Measurements from ENCODE around the gene C5orf63.
"Not testable (repeated sequence)": the region's sequence is repeated elsewhere in the genome, so short reads cannot be mapped to it uniquely, and the experiment has no call there.

Gene C5orf63

DNA sequence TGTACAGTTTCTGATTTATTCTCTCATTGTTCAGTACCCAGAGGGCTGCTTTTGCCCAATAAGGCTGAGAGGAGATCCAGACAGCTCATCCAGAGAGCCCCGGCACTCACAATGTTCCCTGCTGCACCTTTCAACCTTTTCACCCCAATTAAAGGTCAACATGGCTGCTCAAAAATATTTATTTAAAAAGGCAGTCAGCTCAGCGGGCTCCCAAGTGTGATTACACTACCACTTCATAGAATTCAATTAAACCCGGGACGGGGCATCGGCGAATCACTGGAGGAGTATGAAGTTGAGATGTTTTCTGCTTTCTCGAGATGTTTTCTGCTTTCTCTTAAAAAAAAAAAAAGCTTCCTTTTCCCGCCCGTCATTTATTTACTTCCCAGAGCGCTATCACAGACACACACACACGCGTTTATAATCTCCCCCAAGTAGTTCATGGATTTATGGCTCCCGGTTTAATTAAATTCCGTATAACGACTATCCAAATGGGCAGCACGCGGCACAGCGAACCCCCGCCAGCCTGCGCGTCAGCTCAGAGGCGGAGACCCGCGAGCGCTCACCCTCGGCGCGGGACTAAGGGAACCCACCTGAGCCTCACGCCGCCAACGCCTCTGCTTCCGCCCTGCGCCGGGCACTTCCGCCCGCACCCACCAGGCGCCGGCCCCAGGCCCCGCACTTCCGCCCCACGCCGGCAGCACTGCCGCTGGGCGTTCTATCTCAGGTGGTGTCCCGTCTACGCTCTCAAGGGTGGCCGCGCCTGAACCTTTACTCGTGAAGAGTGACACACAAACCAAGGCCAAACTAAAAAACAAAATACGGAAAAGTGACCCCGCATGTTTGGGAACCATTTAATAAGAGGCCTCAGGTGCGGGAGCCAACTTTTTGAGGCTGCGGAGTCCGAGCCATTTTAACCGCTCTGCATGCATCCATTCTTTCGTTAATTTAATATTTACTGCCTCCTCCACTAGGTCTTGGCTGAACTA lies at the start of gene C5orf63:
TSS of gene C5orf63 (minus strand) at position 642 of the 986 bp plus-strand sequence. CDS start 14,507 bp downstream, outside the sequence.
- no peak for DNase-seq (ENCODE audit: insufficient read length, low spot score)
- TF ChIP-seq POLR2A (IDR thresholded peaks at IDR 0.05; ENCODE audit: low read depth, low read length) = peak; percentile 36; the same call in 1 of the 2 replicates
- no peak for FAIRE-seq

DNA sequence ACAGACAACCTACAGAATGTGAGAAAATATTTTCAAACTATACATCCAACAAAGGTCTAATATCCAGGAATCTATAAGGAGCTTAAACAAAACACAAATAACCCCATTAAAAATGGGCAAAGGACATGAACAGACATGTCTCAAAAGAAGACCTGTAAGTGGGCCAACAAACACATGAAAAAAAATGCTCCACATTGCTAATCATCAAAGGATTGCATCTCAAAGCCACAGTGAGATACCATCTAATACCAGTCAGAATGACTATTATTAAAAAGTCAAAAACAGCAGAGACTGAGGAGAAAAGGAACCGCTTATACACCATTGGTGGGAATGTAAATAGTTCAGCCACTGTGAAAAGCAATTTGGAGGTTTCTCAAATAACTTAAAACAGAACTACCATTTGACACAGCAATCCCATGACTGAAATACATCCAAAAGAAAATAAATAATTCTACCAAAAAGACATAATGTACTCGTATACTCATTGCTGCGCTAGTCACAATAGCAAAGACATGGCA lies 39.1 kb upstream of the C5orf63 start:
- no peak for TF ChIP-seq POLR2A (IDR thresholded peaks at IDR 0.05; ENCODE audit: low read depth, low read length)
- FAIRE-seq (no peak), DNase-seq (ENCODE audit: insufficient read length, low spot score) (no peak)

DNA sequence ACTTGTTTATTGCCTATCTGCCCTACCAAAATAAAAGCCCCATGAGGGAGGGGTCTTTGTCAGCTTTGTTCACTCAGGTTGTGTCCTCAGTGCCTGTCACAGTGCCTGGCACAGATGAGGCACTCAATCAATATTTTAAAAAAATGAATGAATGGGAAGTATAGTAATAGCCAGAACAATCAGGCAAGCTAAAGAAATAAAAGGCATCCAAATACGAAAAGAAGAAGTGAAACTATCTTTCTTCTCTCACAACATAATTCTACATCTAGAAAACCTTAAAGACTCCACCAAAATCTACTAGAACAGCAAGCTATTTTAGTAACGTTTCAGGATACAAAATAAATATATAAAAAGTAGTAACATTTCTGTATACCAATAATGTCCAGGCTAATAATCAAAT lies 37.8 kb upstream of the C5orf63 start:
- FAIRE-seq (no peak), DNase-seq (ENCODE audit: insufficient read length, low spot score) (no peak)
- TF ChIP-seq POLR2A (IDR thresholded peaks at IDR 0.05; ENCODE audit: low read depth, low read length) = no peak

DNA sequence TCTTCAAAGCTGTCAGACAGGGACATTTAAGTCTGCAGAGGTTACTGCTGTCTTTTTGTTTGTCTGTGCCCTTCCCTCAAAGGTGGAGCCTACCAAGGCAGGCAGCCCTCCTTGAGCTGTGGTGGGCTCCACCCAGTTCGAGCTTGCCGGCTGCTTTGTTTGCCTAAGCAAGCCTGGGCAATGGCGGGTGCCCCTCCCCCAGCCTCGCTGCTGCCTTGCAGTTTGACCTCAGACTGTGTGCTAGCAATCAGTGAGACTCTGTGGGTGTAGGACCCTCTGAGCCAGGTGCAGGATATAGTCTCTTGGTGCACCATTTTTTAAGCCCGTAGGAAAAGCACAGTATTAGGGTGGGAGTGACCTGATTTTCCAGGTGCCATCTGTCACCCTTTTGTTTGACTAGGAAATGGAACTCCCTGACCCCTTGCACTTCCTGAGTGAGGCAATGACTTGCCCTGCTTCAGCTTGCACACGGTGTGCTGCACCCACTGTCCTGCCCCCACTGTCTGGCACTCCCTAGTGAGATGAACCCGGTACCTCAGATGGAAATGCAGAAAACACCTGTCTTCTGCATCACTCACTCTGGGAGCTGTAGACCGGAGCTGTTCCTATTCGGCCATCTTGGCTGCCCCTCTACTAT lies 35.4 kb upstream of the C5orf63 start:
- not testable (repeated sequence) for FAIRE-seq; DNase-seq (ENCODE audit: insufficient read length, low spot score)

DNA sequence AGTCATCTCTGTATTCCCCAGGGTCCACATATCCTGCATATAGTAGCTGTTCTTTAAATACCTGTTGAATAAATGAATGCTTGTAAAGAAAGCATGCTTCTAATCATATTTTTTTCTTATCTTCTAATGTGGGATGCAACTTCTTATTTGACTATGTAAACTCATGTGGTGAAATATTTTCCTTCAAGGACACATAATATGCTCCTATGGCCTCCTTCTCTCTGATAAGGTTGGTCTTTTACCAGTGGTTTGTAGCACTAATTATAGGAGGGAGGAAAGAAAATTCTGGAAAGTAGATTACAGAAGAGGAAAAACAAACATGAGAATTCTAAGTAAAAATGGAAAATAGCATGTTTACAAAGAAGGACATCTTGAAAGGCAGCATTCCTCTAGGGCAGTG lies 28.6 kb upstream of the C5orf63 start:
- FAIRE-seq = no peak
- no peak for TF ChIP-seq POLR2A (IDR thresholded peaks at IDR 0.05; ENCODE audit: low read depth, low read length)
- no peak for DNase-seq (ENCODE audit: insufficient read length, low spot score)

DNA sequence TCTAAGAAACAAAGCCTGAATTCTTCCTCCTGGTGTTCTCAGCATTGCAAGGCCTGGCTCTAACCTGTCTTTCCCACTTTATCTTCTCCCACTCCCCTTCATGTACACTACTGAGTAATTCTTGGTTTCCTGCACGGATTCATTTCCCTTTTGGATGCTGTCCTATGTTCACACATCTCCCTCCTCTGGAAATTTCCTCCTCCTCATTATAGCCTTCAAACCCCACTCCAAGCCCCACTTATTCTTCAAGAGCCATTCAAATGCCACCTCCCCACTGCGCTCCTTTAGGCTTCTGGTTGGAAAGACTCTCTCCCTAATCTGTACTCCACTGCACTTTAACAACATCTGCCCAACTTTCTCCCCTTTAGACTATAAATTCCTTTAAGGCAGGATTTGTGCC lies 28.2 kb upstream of the C5orf63 start:
- TF ChIP-seq POLR2A (IDR thresholded peaks at IDR 0.05; ENCODE audit: low read depth, low read length) = no peak
- DNase-seq (ENCODE audit: insufficient read length, low spot score) (no peak), FAIRE-seq (no peak)

DNA sequence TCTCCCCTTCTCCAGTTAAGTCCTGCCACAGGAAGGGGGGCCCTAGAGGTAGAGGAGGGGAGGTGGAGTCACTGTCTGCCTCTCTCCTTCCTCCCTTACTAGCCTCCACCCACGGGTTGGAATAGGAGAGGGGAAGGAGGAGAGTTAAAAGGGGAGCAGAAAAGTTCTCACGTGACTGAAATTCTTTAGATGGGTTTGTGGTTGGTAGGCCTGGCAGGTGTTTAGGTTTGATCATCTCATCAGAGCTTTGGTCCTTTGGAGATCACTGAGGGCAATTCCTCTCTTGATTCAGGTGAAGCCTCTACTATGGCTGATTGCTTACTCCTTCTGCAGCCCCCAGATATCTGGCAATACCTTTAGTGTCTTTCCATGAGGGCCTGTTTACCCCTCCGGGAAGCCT lies 24.9 kb upstream of the C5orf63 start:
- DNase-seq (ENCODE audit: insufficient read length, low spot score) (no peak), FAIRE-seq (no peak)
- no peak for TF ChIP-seq POLR2A (IDR thresholded peaks at IDR 0.05; ENCODE audit: low read depth, low read length)

DNA sequence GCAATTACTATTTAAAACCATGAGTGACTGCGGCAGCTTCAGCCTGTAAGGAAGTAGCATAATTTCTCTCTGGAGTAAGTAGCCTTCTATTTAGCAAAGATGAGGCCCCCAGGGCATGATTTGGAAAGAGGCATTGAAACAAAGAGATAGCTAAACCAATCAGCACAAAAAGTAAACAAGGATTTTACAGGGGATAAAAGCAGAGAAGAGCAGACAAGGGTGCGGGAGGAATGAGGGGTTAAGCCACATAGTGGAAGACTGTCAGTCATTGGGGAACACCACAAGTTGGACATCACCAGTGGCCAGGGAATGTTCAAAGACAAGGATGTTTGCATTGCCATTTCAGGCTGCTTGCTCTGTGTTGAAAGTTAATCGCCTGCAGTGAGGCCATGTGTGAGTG lies 24.0 kb upstream of the C5orf63 start:
- DNase-seq (ENCODE audit: insufficient read length, low spot score) (no peak), FAIRE-seq (no peak)
- no peak for TF ChIP-seq POLR2A (IDR thresholded peaks at IDR 0.05; ENCODE audit: low read depth, low read length)

DNA sequence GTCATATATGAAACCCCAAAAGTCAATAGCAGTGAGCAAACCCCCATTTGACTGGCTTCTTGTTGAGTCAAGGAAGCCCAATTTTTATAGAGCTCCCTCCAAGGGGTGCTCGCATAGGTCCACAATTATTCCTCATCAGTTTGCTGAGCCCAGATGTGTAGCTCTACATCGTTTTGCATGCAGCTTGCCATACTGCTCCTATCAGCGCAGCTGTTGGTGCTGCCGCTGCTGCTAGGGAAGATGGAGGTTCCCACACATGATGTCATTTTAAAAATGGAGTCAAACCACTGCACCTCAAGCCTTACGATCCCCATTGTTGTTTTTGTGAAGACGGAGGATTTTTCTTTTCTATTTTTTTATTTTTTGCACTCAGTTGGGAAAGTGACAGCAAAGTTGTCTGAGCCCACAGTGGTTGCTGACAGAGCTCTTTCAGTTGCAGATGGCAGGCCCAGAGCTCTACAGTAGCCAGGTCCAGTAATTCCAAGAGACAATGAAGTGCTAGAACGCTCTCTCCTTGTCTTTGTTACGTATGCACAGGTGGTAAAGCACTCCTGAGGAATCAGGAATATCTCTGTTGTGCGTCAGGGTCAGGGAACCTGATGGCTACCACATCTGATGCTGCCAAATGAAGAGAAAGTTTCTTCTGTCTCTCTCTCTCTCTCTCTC lies 23.2 kb upstream of the C5orf63 start:
- no peak for FAIRE-seq
- DNase-seq (ENCODE audit: insufficient read length, low spot score) = no peak
- no peak for TF ChIP-seq POLR2A (IDR thresholded peaks at IDR 0.05; ENCODE audit: low read depth, low read length)

DNA sequence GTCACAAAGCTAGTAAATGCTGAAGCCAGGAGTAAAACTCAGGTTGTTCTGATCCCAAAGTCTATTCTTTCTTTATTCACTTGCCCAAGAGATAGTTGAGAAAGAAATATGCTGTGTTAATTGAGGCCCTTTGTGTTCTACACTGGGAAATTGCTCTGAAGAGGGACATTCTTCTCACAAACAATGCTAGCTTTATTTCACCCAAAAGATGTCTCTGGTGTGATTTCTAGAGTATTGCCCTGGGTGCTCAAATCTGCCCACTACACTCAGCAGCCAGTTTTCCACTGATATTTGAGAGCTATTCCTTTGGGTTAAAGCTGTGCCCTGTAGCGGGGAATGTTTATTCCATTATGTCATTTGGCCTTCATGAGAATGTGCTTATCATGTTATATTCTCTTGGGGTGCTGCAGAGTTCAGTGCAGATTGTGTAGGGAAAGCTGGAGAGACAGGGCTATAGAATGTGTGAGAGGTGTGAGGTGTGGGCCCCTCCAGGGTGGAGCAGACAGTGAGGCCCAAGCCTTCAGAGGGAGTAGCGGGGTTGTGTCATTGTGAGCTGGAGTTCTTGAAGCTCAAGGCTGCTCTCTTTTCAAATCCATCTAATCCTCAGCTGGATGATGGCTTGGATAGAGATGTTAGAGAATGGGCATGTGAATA lies 21.0 kb upstream of the C5orf63 start:
- no peak for DNase-seq (ENCODE audit: insufficient read length, low spot score)
- TF ChIP-seq POLR2A (IDR thresholded peaks at IDR 0.05; ENCODE audit: low read depth, low read length) = no peak
- no peak for FAIRE-seq

DNA sequence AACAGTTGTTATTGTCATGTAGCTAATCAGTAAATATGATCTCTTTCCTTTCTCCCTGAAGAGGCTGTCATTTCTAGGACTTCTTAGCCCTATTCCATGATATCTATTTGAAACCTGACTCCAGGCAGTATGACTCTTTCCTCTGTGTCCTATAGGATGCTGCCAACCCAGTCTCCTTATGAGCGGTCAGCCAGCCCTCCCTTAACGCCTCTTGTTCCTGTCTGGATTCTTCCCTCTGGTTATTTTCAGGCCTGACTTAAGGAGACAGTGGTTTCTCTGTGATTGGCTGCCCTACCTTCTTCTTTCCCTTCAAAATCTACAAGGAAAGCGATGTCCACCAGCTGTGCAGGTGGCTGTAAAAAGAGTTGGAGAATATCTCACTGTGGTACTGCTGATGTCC lies 19.4 kb upstream of the C5orf63 start:
- FAIRE-seq = peak; percentile 20
- TF ChIP-seq POLR2A (IDR thresholded peaks at IDR 0.05; ENCODE audit: low read depth, low read length) = no peak
- peak; percentile 33 for DNase-seq (ENCODE audit: insufficient read length, low spot score)

DNA sequence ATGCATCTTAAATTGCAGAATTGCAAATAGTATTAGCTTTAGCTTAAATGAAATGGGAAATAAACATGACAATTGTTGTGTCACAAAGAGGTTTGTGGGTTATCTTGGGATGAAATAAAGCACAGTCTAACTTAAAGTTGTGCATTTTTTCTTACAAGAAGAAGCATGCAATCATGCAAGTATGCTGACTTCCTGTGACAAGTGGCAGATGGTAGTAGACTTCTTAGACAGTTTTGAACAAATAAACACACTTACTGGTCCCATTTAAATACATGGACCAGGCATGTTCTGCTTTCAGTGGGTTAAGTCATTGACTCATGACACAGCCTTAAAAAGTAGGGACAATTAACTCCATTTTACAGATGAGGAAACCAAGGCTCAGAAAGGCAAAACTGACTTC lies 15.9 kb upstream of the C5orf63 start:
- no peak for FAIRE-seq
- no peak for DNase-seq (ENCODE audit: insufficient read length, low spot score)
- no peak for TF ChIP-seq POLR2A (IDR thresholded peaks at IDR 0.05; ENCODE audit: low read depth, low read length)

DNA sequence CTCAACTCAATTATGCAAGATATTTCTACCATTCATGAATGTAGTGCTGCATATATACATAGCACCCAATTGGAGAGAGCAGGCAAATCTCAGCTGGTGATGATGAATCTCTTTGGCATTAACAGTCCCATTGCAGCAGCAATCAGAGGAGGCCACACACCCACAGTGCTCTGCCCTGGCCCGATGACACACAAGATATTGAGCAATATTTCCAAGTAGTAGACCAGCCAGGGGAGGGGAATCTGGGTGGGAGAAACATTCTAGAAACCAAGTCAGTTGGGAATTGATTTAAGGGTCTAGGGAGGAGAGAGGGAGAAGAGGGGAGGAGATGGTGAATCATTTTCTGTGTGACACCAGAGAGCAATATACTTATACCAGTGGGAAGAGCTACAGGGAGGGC lies 14.9 kb upstream of the C5orf63 start:
- FAIRE-seq = peak; percentile 91
- no peak for TF ChIP-seq POLR2A (IDR thresholded peaks at IDR 0.05; ENCODE audit: low read depth, low read length)
- DNase-seq (ENCODE audit: insufficient read length, low spot score) = peak; percentile 64

DNA sequence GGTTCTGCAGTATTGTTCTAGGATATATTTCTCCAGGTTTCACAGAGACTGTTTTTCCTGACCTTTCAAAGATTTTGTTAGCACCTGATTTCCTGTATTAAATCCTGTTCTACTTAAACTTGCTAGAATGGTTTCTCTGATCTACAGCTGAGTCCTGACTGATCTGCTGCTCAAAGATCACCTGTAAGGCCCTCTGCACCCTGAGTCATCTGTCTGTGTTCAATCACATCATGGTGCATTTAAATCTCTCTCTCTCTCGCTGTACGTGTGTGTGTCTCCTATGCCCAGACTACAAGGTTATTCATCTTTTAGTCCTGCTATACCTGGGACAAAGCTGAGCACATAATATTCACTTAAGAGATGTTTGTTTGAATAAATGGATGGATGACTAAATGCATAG lies 13.3 kb upstream of the C5orf63 start:
- FAIRE-seq (no peak), DNase-seq (ENCODE audit: insufficient read length, low spot score) (no peak)
- TF ChIP-seq POLR2A (IDR thresholded peaks at IDR 0.05; ENCODE audit: low read depth, low read length) = no peak
